Limb (tissue), 2 donors: ENCODE results near the gene SMAD3.

ENCODE experiments used
- DNase-seq, 2 donors: peaks; one replicate each; pipeline ENCODE4 v3.0.0-alpha.2; 2016; ENCODE audit errors: extremely low spot score in 2 of 2

The SMAD3 gene

GRCh38 chr15:67228286-67228685 lies 162.9 kb downstream of the SMAD3 start:
- DNase-seq = no peak

- DNase-seq = no peak
Measured at GRCh38 chr15:67230504-67230903, 165.1 kb downstream of the SMAD3 start.

- DNase-seq = no peak
Measured at GRCh38 chr15:67232591-67232990, 167.2 kb downstream of the SMAD3 start.

GRCh38 chr15:67240235-67241131 lies 175.1 kb downstream of the SMAD3 start:
- no peak for DNase-seq

- DNase-seq = no peak
Measured at GRCh38 chr15:67241132-67241855, 175.9 kb downstream of the SMAD3 start.

GRCh38 chr15:67242708-67243111 lies 177.3 kb downstream of the SMAD3 start:
- peak in 1 of 2 donors; percentile 52 for DNase-seq
